Suprapubic skin (tissue), 3 donors: ENCODE results near the gene CD151.

ENCODE experiments used
- EP300 ChIP-seq: sonication (generic); formaldehyde crosslinking; IDR thresholded peaks from one replicate; pipeline ENCODE4 v1.6.1; 2017; ENCODE audit warnings: antibody characterized with exemption
- POLR2A ChIP-seq, 2 donors: fragments of 450-650 bp; IDR thresholded peaks; one replicate each; pipeline ENCODE4 v1.6.1; 2017; ENCODE audit warnings: antibody characterized with exemption in 2 of 2, mild to moderate bottlenecking in 2 of 2, moderate library complexity in 2 of 2
- TF ChIP-seq, protein P1 (sequence below), 2 donors: fragments of 200-600 bp in 1 of 2; fragments of 450-650 bp in 1 of 2; sonication (generic) in 1 of 2; IDR thresholded peaks; one replicate each; pipeline ENCODE4 v1.5.1; 2016 to 2019; ENCODE audit warnings: antibody characterized with exemption in 2 of 2, mild to moderate bottlenecking in 1 of 2, moderate library complexity in 1 of 2

- TF ChIP-seq EP300, result no peak
- TF ChIP-seq, protein P1, sequence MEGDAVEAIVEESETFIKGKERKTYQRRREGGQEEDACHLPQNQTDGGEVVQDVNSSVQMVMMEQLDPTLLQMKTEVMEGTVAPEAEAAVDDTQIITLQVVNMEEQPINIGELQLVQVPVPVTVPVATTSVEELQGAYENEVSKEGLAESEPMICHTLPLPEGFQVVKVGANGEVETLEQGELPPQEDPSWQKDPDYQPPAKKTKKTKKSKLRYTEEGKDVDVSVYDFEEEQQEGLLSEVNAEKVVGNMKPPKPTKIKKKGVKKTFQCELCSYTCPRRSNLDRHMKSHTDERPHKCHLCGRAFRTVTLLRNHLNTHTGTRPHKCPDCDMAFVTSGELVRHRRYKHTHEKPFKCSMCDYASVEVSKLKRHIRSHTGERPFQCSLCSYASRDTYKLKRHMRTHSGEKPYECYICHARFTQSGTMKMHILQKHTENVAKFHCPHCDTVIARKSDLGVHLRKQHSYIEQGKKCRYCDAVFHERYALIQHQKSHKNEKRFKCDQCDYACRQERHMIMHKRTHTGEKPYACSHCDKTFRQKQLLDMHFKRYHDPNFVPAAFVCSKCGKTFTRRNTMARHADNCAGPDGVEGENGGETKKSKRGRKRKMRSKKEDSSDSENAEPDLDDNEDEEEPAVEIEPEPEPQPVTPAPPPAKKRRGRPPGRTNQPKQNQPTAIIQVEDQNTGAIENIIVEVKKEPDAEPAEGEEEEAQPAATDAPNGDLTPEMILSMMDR (IDR thresholded peaks at IDR 0.05), result no peak
- TF ChIP-seq POLR2A (IDR thresholded peaks at IDR 0.05), result no peak
Observed at GRCh38 chr11:871472-871871, 38.7 kb downstream of the CD151 start.
